Caco-2 (cell line): ENCODE measurements around the gene RNASE7. TPM values are rescaled to one million over a fixed set of nuclear protein-coding genes. Genes with fewer than 3 reads are reported as not detected.

Experiments used
- BruUV-seq: library from RNA; stranded (reverse); fragments of 400-500 nt; replicated peaks from 2 replicates; lab custom pipeline; 2021; lab: Mats Ljungman, UMichigan
- CTCF ChIA-PET: fragments of 300-600 bp; sonication (Branson Sonifier 250); formaldehyde crosslinking; loops from one replicate; lab custom pipeline; 2022; ENCODE audit warnings: antibody characterized with exemption; lab: Charles Lee
- POLR2A ChIA-PET: fragments of 300-600 bp; sonication (Branson Sonifier 250); formaldehyde crosslinking; loops from one replicate; lab custom pipeline; 2022; ENCODE audit warnings: antibody characterized with exemption; lab: Charles Lee
- DNase-seq, 2 experiments: peaks; one replicate each; pipeline versions ENCODE4 v3.0.0 to v3.0.0-alpha.2; 2020 to 2022
- H3K27me3 ChIP-seq: replicated peaks from 2 replicates; pipeline ENCODE4 v1.6.0; 2011; ENCODE audit warnings: low read length; ENCODE audit not compliant: control insufficient read depth, insufficient read depth
- H3K36me3 ChIP-seq: 2 replicates; pipeline ENCODE4 v1.5.1; 2011; ENCODE audit warnings: low read length; ENCODE audit not compliant: control insufficient read depth, insufficient read depth
- H3K4me1 ChIP-seq: fragments of 250-450 bp; sonication (Bioruptor Pico); 2 replicates; pipeline ENCODE4 v1.5.1; 2020; ENCODE audit warnings: mild to moderate bottlenecking
- H3K4me3 ChIP-seq: 2 replicates; pipeline ENCODE4 v1.5.1; 2011; ENCODE audit warnings: low read depth, mild to moderate bottlenecking, control low read depth, low read length
- H3K9me3 ChIP-seq: fragments of 250-450 bp; sonication (Bioruptor Pico); 2 replicates; pipeline ENCODE4 v1.5.1; 2020; ENCODE audit warnings: mild to moderate bottlenecking, moderate library complexity
- H3K27ac Mint-ChIP-seq: one replicate; pipeline ENCODE4 v1.8.0; 2022; ENCODE audit warnings: mixed read lengths; ENCODE audit not compliant: unreplicated experiment
- H3K27me3 Mint-ChIP-seq: one replicate; pipeline ENCODE4 v1.8.0; 2022; ENCODE audit warnings: mixed read lengths; ENCODE audit not compliant: insufficient read depth, unreplicated experiment
- H3K36me3 Mint-ChIP-seq: one replicate; pipeline ENCODE4 v1.8.0; 2022; ENCODE audit warnings: mild to moderate bottlenecking, mixed read lengths; ENCODE audit not compliant: insufficient read depth, unreplicated experiment
- H3K4me1 Mint-ChIP-seq: one replicate; pipeline ENCODE4 v1.8.0; 2022; ENCODE audit warnings: low read depth, mixed read lengths; ENCODE audit not compliant: unreplicated experiment
- H3K4me3 Mint-ChIP-seq: one replicate; pipeline ENCODE4 v1.8.0; 2022; ENCODE audit warnings: mild to moderate bottlenecking, moderate library complexity, mixed read lengths; ENCODE audit not compliant: unreplicated experiment
- H3K9me3 Mint-ChIP-seq: one replicate; pipeline ENCODE4 v1.8.0; 2022; ENCODE audit warnings: mixed read lengths; ENCODE audit not compliant: unreplicated experiment
- CTCF ChIP-seq, 2 experiments: fragments of 200-600 bp in 1 of 2; IDR thresholded peaks; 1 replicate in 1 of 2; 2 replicates in 1 of 2; pipeline versions ENCODE4 v1.5.1 to v1.8.0; 2011 to 2022; ENCODE audit warnings: antibody characterized with exemption in 1 of 2, control low read depth in 1 of 2, inconsistent platforms in 1 of 2, low read depth in 1 of 2, low read length in 1 of 2, mild to moderate bottlenecking in 1 of 2, moderate library complexity in 1 of 2; ENCODE audit not compliant: insufficient read depth in 1 of 2, severe bottlenecking in 1 of 2, unreplicated experiment in 1 of 2
- intact Hi-C: fragments of 100-400 bp; cut with micrococcal nuclease; formaldehyde crosslinking; loops from one replicate; pipeline ENCODE4 v1.10.0; 2022; ENCODE audit not compliant: unreplicated experiment
- total RNA-seq: library from RNA; stranded (reverse); gene quantifications from 2 replicates; pipeline ENCODE4 v1.2.3, GENCODE V29; 2022

Gene RNASE7
- total RNA-seq, 1 experiment from 2014 or later = not detected

DNA sequence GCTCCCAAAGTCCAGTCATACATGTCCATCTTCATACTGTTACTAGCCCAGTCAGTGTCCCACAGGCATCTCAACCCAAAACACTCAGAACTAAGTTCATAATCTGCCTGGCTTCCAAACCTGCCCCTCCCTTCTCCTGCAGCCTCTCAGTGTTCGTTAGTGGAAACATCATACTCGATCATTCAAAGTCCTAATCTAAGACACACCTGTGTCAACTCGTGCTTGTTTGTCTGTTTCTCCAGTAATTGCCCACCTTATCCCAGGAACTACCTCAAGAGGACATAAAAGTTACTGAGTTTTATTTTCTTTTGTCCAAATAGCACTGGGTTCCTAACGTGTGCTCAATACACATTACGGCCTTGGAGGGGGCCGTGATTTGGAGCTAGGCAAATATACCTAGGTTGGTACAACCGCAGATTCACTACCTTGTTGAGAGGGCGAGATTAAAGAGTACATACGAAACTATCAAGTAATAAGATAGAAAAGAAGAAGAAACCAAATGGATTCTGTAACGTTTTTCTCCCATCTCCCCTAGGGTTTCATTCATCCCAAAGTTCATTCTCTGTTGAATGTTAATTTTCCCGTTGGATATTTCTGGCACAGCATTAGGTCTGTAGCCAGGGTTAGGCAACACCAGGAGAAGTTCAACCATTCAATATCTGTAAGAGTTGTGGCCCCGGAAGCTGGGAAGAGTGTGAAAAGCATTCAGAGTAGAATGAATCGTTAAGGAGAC, 18.6 kb downstream of the RNASE7 start:
- Mint-ChIP-seq H3K36me3 (no peaks in the 10 kb centered on the region), H3K4me1 (peaks cover 7% of the 10 kb centered on the region), H3K27me3 (peaks cover 3% of the 10 kb centered on the region), H3K27ac (no peak overlapping the region), H3K4me3 (peak overlapping the region; percentile 5), H3K9me3 (no peaks in the 10 kb centered on the region)
- Histone ChIP-seq H3K36me3 (no peaks in the 10 kb centered on the region), H3K9me3 (no peaks in the 10 kb centered on the region), H3K4me1 (peaks cover 2% of the 10 kb centered on the region; the same call in 1 of the 2 replicates), H3K4me3 (no peak overlapping the region), H3K27me3 (no peaks in the 10 kb centered on the region)
- intact Hi-C loops = no loop called here
- ChIA-PET CTCF (interaction anchor here (1.1 to 1.8 kb wide), 2 partner anchors 46 to 132 kb away, joined by 3 to 4 read pairs; no protein-coding TSS in a partner anchor), POLR2A (no interaction called here)
- no TSS peak for BruUV-seq
- DNase-seq = no peak
- TF ChIP-seq CTCF (IDR thresholded peaks at IDR 0.05; ENCODE audit: insufficient read depth in 1 of 2, low read depth in 1 of 2, low read length in 1 of 2, severe bottlenecking in 1 of 2, unreplicated experiment in 1 of 2) = no peak

DNA sequence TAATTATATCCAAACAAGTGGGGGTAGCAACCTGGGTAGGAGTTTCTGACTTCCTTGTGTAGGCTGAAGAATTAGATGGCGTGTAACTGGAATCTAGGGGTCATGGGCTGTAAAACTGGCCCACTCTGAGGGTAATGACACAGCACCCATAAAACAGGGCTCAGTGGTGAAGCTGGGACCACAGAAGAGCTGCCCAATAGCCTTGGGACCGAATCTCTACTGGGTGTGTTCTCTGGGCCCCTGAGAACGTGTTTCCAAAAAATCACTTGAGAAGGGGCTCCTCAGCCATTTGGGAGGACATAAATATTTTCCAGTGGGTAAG, 19.1 kb downstream of the RNASE7 start:
- H3K4me1 Mint-ChIP-seq = peaks cover 7% of the 10 kb centered on the region
- intact Hi-C loops = no loop called here
- Histone ChIP-seq H3K4me3 (no peak overlapping the region), H3K36me3 (no peaks in the 10 kb centered on the region), H3K4me1 (no peaks in the 10 kb centered on the region), H3K9me3 (no peaks in the 10 kb centered on the region), H3K27me3 (no peaks in the 10 kb centered on the region)
- no TSS peak for BruUV-seq
- H3K27me3 Mint-ChIP-seq = peaks cover 6% of the 10 kb centered on the region
- no peaks in the 10 kb centered on the region for H3K9me3 Mint-ChIP-seq
- H3K27ac Mint-ChIP-seq = no peak overlapping the region
- DNase-seq = no peak
- no peaks in the 10 kb centered on the region for H3K36me3 Mint-ChIP-seq
- no peak for TF ChIP-seq CTCF (IDR thresholded peaks at IDR 0.05; ENCODE audit: insufficient read depth in 1 of 2, low read depth in 1 of 2, low read length in 1 of 2, severe bottlenecking in 1 of 2, unreplicated experiment in 1 of 2)
- ChIA-PET CTCF (interaction anchor here (1.1 to 1.8 kb wide), 2 partner anchors 47 to 132 kb away, joined by 3 to 4 read pairs; no protein-coding TSS in a partner anchor), POLR2A (no interaction called here)
- H3K4me3 Mint-ChIP-seq = peak overlapping the region; percentile 5

DNA sequence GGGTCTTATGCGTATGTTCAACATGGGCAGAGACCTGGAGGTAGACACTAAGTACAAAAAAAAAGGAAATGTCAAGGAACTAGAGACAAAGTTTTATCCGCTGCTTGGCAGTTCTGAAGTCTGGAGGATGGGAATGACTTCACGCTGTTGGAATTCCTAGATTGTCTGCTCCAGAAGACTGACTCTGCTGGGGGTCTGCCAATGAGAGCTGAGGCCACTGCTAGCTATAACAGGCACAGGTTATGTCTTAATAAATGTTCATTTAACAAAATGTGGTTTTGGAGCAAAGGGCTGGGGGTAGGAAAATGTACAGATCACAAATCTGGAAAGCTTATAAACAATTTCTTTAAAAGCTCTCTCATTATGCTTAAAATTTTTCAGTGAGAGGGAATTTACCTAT, 21.3 kb downstream of the RNASE7 start:
- Mint-ChIP-seq H3K9me3 (no peaks in the 10 kb centered on the region), H3K27ac (no peak overlapping the region), H3K36me3 (no peaks in the 10 kb centered on the region), H3K27me3 (peaks cover 8% of the 10 kb centered on the region), H3K4me1 (peaks cover 7% of the 10 kb centered on the region), H3K4me3 (no peak overlapping the region)
- H3K27me3 ChIP-seq = no peaks in the 10 kb centered on the region
- TF ChIP-seq CTCF (IDR thresholded peaks at IDR 0.05; ENCODE audit: insufficient read depth in 1 of 2, low read depth in 1 of 2, low read length in 1 of 2, severe bottlenecking in 1 of 2, unreplicated experiment in 1 of 2) = no peak
- H3K4me1 ChIP-seq = no peaks in the 10 kb centered on the region
- no peaks in the 10 kb centered on the region for H3K36me3 ChIP-seq
- no peak overlapping the region for H3K4me3 ChIP-seq
- H3K9me3 ChIP-seq = no peaks in the 10 kb centered on the region
- no peak for DNase-seq
- intact Hi-C loops = no loop called here
- CTCF ChIA-PET = interaction anchor here (0.7 kb wide), 1 partner anchor 41 kb away, joined by 3 read pairs; no protein-coding TSS in a partner anchor
- POLR2A ChIA-PET = no interaction called here
- BruUV-seq = no TSS peak
